Astrocyte (in vitro differentiated cells and primary cell): ENCODE measurements around the gene NPS.

Experiments used
- CTCF ChIP-seq: IDR thresholded peaks from 2 replicates; pipeline ENCODE4 v1.5.1; 2011; ENCODE audit warnings: low read depth, mild to moderate bottlenecking, inconsistent platforms, low read length, moderate library complexity; ENCODE audit not compliant: insufficient read depth
- EZH2 ChIP-seq: IDR thresholded peaks from 2 replicates; pipeline ENCODE4 v1.6.1; 2012; ENCODE audit warnings: mild to moderate bottlenecking, low read length, inconsistent platforms; ENCODE audit not compliant: insufficient read depth

DNA sequence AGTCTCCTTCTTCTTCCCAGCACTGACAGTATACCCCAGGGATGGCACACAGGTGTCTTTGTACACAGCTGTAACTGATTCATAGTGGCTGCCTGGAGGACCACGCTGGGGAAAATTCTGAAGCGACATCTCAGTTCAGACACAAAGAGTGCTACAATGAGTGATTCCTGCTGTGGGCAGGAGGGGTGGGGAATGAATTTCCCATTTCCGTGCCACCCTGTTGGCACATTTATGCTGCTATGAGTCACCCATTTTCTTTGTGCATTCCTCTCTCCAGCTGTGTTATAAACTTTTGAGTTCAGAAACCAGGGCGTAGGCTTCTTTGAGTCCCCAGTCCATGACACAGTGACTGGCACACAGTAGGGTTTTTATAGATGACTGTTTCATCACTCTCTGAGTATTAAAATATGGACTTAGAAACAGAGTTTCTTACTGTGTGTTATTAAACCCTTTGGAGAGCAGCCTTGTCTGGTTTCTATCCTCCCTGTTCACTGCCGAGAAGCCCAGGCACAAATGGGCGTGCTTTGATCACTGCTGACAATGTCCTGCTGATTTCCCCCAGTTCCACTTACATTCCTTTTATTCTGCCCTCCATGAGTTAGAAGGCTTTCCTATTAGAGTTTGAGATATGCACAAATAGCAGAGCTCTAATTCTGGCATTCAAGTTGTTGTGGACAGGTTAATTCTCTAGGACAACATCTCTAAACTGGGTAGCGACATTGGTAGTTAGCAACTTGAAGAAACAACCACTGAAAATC lies 24.0 kb upstream of the NPS start:
- no peak for TF ChIP-seq CTCF
- no peak for TF ChIP-seq EZH2
